SK-N-SH (cell line): ENCODE data around the gene SNRNP200. TPM values are rescaled to one million over a fixed set of nuclear protein-coding genes. Genes with fewer than 3 reads are reported as not detected.

Experiments
- CHD2 ChIP-seq: fragments of 150-350 bp; IDR thresholded peaks from 2 replicates; pipeline ENCODE4 v1.6.1; 2018; ENCODE audit warnings: low read length; ENCODE audit not compliant: partially characterized antibody
- CTCF ChIP-seq: fragments of 200-600 bp; sonication (generic); IDR thresholded peaks from 2 replicates; pipeline ENCODE4 v1.6.1; 2017; ENCODE audit warnings: antibody characterized with exemption, mild to moderate bottlenecking, moderate library complexity
- ELF1 ChIP-seq: IDR thresholded peaks from 2 replicates; pipeline ENCODE4 v1.4.0; 2012
- EP300 ChIP-seq, 2 experiments: IDR thresholded peaks; 2 replicates each; pipeline versions ENCODE4 v1.4.0 to v1.6.1; 2012; ENCODE audit warnings: borderline replicate concordance in 1 of 2, low read depth in 1 of 2, low read length in 1 of 2
- FOSL2 ChIP-seq: IDR thresholded peaks from 2 replicates; pipeline ENCODE4 v1.4.0; 2012; ENCODE audit warnings: low read depth, mild to moderate bottlenecking, moderate library complexity, borderline replicate concordance
- GABPA ChIP-seq: IDR thresholded peaks from 2 replicates; pipeline ENCODE4 v1.4.0; 2012; ENCODE audit warnings: low read depth, mild to moderate bottlenecking
- IRF3 ChIP-seq: fragments of 150-350 bp; IDR thresholded peaks from 2 replicates; pipeline ENCODE4 v1.6.1; 2016; ENCODE audit warnings: mild to moderate bottlenecking, low read depth, low read length
- JUND ChIP-seq: IDR thresholded peaks from 2 replicates; pipeline ENCODE4 v1.4.0; 2012
- MAX ChIP-seq: IDR thresholded peaks from 2 replicates; pipeline ENCODE4 v1.4.0; 2012; ENCODE audit warnings: low read depth
- MEF2A ChIP-seq: IDR thresholded peaks from 2 replicates; pipeline ENCODE4 v1.4.0; 2012; ENCODE audit warnings: low read depth, borderline replicate concordance
- MXI1 ChIP-seq: IDR thresholded peaks from 2 replicates; pipeline ENCODE4 v1.6.1; 2012; ENCODE audit warnings: mild to moderate bottlenecking, low read depth, low read length, improper control_type of control experiment
- NFIC ChIP-seq: IDR thresholded peaks from 2 replicates; pipeline ENCODE4 v1.4.0; 2012; ENCODE audit warnings: borderline replicate concordance
- POLR2AphosphoS5 ChIP-seq: IDR thresholded peaks from 2 replicates; pipeline ENCODE4 v1.6.1; 2012; ENCODE audit warnings: low read depth, low read length
- RAD21 ChIP-seq: IDR thresholded peaks from 2 replicates; pipeline ENCODE4 v1.6.1; 2012; ENCODE audit warnings: mild to moderate bottlenecking, low read length
- RCOR1 ChIP-seq: fragments of 150-350 bp; IDR thresholded peaks from 2 replicates; pipeline ENCODE4 v1.6.1; 2017; ENCODE audit warnings: antibody characterized with exemption, low read length
- RFX5 ChIP-seq: IDR thresholded peaks from 2 replicates; pipeline ENCODE4 v1.6.1; 2012; ENCODE audit warnings: mild to moderate bottlenecking, improper control_type of control experiment, low read length
- SIN3A ChIP-seq: IDR thresholded peaks from 2 replicates; pipeline ENCODE4 v1.6.1; 2012; ENCODE audit warnings: low read depth, mild to moderate bottlenecking, low read length, moderate library complexity, borderline replicate concordance
- SMC3 ChIP-seq: IDR thresholded peaks from 2 replicates; pipeline ENCODE4 v1.6.1; 2012; ENCODE audit warnings: low read depth, low read length, improper control_type of control experiment
- TAF1 ChIP-seq: IDR thresholded peaks from 2 replicates; pipeline ENCODE4 v1.6.1; 2012; ENCODE audit warnings: low read depth, mild to moderate bottlenecking, low read length, moderate library complexity, borderline replicate concordance
- TCF12 ChIP-seq: IDR thresholded peaks from 2 replicates; pipeline ENCODE4 v1.4.0; 2012
- USF2 ChIP-seq: fragments of 150-350 bp; IDR thresholded peaks from 2 replicates; pipeline ENCODE4 v1.6.1; 2017; ENCODE audit warnings: antibody characterized with exemption, low read length, low read depth, borderline replicate concordance
- ZBTB33 ChIP-seq: IDR thresholded peaks from 2 replicates; pipeline ENCODE4 v1.4.0; 2012; ENCODE audit warnings: low read depth, borderline replicate concordance
- polyA plus RNA-seq, 3 experiments: library from polyadenylated mRNA; depleted of rRNA; stranded (reverse); fragments of >200 nt; gene quantifications; 2 replicates each; pipeline ENCODE4 v1.2.3, GENCODE V29; 2012

The SNRNP200 gene
- polyA plus RNA-seq, 1 of the 3 experiments (the other 2 are of a cell fraction) = 165 TPM

- TF ChIP-seq MAX (peak; percentile 83), IRF3 (no peak), ZBTB33 (peak; percentile 98), SMC3 (no peak), NFIC (no peak), ELF1 (peak; percentile 95), CTCF (peak; percentile 42), POLR2AphosphoS5 (peak; percentile 67; the same call in 1 of the 2 replicates), GABPA (peak; percentile 94), MXI1 (peak; percentile 68), TAF1 (no peak), USF2 (no peak), FOSL2 (no peak), RAD21 (no peak), RCOR1 (no peak), RFX5 (no peak), MEF2A (no peak), CHD2 (peak; percentile 99), JUND (no peak), SIN3A (peak; percentile 70; the same call in 1 of the 2 replicates), TCF12 (no peak), EP300 (IDR thresholded peaks at IDR 0.05; ENCODE audit: borderline replicate concordance in 1 of 2, low read depth in 1 of 2, low read length in 1 of 2) (no peak)
Observed at GRCh38 chr2:96265840-96266679, 39.3 kb downstream of the SNRNP200 start, which contains the start of the genes CIAO1 and TMEM127 (continued).
